Measurements from ENCODE around the gene MCM3AP.

- TF ChIP-seq, protein P1, sequence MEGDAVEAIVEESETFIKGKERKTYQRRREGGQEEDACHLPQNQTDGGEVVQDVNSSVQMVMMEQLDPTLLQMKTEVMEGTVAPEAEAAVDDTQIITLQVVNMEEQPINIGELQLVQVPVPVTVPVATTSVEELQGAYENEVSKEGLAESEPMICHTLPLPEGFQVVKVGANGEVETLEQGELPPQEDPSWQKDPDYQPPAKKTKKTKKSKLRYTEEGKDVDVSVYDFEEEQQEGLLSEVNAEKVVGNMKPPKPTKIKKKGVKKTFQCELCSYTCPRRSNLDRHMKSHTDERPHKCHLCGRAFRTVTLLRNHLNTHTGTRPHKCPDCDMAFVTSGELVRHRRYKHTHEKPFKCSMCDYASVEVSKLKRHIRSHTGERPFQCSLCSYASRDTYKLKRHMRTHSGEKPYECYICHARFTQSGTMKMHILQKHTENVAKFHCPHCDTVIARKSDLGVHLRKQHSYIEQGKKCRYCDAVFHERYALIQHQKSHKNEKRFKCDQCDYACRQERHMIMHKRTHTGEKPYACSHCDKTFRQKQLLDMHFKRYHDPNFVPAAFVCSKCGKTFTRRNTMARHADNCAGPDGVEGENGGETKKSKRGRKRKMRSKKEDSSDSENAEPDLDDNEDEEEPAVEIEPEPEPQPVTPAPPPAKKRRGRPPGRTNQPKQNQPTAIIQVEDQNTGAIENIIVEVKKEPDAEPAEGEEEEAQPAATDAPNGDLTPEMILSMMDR (IDR thresholded peaks at IDR 0.05): no peak
- no peak for TF ChIP-seq EZH2 (IDR thresholded peaks at IDR 0.05)
- no peak for TF ChIP-seq EZH2phosphoT487 (IDR thresholded peaks at IDR 0.05)
Observed at GRCh38 chr21:46244602-46245001, 40.8 kb downstream of the MCM3AP start.
